KOPT-K1 (cell line): Measurements from ENCODE around the gene ITPR1.

Source experiments
- H3K27ac ChIP-seq: fragments of 200-600 bp; sonication (generic); 2 replicates; pipeline ENCODE4 v1.5.1; 2016; ENCODE audit warnings: antibody characterized with exemption, mild to moderate bottlenecking, low read depth, low read length; ENCODE audit not compliant: poor library complexity, severe bottlenecking
- H3K36me3 ChIP-seq: fragments of 200-600 bp; sonication (generic); 2 replicates; pipeline ENCODE4 v1.5.1; 2017; ENCODE audit warnings: antibody characterized with exemption, mild to moderate bottlenecking, low read length, moderate library complexity; ENCODE audit not compliant: insufficient read depth
- H3K9me3 ChIP-seq: fragments of 200-600 bp; sonication (generic); 2 replicates; pipeline ENCODE4 v1.5.1; 2017; ENCODE audit warnings: antibody characterized with exemption, low read length, mild to moderate bottlenecking; ENCODE audit not compliant: insufficient read depth, poor library complexity, severe bottlenecking

Gene ITPR1

GRCh38 chr3:4768521-4768920, 275.4 kb downstream of the ITPR1 start:
- Histone ChIP-seq H3K27ac (no peak overlapping the region), H3K36me3 (no peaks in the 10 kb centered on the region), H3K9me3 (peaks cover 11% of the 10 kb centered on the region)

GRCh38 chr3:4770561-4770960, 277.4 kb downstream of the ITPR1 start:
- Histone ChIP-seq H3K9me3 (peaks cover 11% of the 10 kb centered on the region), H3K36me3 (no peaks in the 10 kb centered on the region), H3K27ac (no peak overlapping the region)

DNA sequence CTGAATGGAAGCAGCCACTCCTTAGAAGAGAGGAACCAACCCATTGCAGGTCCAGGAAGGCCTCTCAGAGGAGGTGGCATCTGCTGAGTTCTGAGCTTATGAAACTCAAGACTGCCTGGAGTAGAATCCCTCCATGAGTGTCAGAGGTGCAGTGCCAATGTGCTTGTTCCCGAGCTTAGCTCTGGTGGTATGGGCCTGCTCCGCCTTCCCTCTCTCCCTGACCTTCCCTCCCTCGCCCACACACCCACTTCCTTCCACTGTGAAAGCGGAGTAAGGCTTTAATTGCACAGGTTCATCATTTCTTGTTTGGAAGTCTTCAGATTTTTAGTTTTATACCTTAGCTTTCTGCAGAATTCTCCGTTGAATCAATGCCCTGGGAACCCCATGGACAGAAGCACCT, 278.1 kb downstream of the ITPR1 start:
- peaks cover 5% of the 10 kb centered on the region for H3K9me3 ChIP-seq
- no peak overlapping the region for H3K27ac ChIP-seq
- no peaks in the 10 kb centered on the region for H3K36me3 ChIP-seq

DNA sequence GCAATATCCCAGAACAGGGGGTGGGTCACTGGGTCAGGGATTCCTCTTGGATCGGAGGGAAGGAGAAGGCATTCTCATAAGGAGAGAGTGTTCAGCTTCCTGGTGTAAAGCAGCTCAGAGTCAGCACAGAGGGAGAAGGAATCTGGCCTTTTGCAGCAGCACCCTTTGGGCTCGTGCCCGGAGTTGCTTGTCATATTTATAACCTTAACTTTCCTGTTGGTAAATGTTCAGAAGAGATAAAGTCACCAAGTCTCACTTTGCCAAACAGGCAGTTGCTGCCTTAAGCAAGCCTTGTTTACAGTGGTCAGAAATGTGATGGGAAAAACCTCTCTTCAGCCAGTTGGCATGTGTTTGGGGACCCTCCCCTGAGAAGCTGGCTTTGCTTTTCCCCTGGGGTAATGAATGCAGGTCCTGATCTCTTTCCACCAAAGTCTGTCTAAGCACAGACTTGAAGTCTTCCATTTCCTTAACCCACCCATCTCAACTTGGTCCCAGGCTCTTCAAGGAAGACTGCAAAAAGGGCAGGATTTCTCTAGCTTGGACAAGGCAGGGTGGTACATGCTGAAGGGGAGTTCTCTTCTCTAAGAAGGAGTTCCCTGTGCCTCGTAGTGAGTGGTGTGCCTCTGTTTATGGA, 279.1 kb downstream of the ITPR1 start:
- Histone ChIP-seq H3K36me3 (no peaks in the 10 kb centered on the region), H3K9me3 (no peaks in the 10 kb centered on the region), H3K27ac (no peak overlapping the region)

DNA sequence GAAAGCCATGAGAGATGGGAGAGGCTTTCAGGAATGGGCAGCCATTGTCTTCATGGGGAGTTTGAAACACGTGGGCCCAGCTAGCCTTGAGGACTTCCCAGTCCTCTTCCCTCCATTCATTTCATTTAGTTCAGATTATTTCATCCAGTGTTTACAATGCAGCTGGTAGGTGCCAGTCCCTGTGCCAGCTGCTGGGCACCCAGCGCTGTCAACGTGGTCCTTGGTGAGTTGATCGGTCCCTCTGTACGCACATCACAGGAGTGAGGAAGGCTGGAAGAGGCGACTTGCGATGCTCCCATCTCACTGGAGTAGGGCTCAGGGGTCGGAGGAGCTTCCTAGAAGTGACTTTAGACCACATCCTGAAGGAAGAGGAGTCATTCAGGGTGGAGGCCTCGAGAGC, 279.7 kb downstream of the ITPR1 start:
- Histone ChIP-seq H3K36me3 (no peaks in the 10 kb centered on the region), H3K9me3 (no peaks in the 10 kb centered on the region), H3K27ac (no peak overlapping the region)

DNA sequence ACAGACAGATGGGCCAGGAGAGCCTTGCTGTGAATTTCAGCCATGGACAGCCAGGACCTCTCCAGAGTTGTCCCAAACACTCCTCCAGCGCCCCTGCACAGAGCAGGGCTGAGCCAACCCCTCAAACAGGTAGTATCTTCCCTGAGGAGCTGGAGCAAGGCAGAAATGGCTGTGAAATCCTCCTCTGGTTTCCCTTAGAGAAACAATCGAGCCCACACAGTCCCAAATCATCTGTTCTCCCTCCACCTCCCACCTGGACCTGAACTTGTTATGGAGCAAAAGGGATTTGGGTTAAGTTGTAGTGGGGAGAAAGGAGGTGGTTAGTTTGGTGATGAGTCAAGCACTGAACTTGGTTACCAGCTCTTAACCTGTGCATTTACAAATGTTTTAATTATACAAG, 280.4 kb downstream of the ITPR1 start:
- Histone ChIP-seq H3K36me3 (no peaks in the 10 kb centered on the region), H3K27ac (no peak overlapping the region), H3K9me3 (no peaks in the 10 kb centered on the region)

GRCh38 chr3:4774531-4774930, 281.4 kb downstream of the ITPR1 start:
- Histone ChIP-seq H3K9me3 (no peaks in the 10 kb centered on the region), H3K36me3 (no peaks in the 10 kb centered on the region), H3K27ac (no peak overlapping the region)

GRCh38 chr3:4776399-4776979, 283.3 kb downstream of the ITPR1 start:
- Histone ChIP-seq H3K27ac (no peak overlapping the region), H3K36me3 (no peaks in the 10 kb centered on the region), H3K9me3 (no peaks in the 10 kb centered on the region)

DNA sequence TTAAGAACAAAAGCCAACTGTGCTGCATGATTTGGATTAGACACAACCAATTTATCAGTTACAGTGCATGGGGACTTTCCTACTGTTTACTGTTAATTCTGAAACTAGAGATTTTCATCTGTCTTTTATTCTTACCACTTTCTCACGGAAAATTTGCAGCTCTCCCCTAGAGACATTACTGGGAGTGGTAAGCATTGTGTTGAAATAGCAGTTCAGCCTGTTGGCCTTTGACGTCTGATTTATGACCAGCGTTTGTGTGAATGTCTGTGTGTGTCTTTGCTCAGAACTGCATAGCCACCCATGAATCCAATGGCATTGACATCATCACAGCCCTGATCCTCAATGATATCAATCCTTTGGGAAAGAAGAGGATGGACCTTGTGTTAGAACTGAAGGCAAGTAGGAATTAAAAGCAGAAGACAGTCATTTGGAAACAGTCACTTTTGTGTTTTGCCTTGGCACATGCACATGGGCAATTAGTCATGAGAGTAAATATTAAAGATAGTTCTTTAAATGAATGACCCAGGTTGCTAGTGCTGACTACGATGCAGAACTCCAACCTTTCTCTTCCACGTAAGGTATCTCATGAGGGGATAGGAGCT, 283.9 kb downstream of the ITPR1 start:
- Histone ChIP-seq H3K9me3 (no peaks in the 10 kb centered on the region), H3K27ac (no peak overlapping the region), H3K36me3 (no peaks in the 10 kb centered on the region)

DNA sequence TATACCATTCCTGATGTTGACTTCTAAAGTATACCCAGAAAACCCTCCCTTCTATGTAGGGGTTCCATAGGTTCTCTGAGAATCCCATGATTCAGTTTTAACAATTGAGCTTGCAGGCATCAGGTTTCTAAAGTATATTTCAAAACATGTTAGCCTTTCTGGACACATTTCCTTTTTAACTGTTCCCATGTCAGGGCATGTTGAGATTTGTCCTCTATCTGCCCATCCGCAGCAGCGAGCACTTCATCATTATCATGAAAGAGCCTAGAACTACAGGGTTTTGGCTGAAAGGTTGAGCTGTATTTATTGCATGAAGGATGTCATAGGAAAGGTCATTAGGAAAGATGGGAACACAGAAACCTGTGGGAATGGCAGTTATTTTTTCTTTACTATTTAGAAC, 285.0 kb downstream of the ITPR1 start:
- Histone ChIP-seq H3K27ac (no peak overlapping the region), H3K36me3 (no peaks in the 10 kb centered on the region; the same call in 1 of the 2 replicates)

GRCh38 chr3:4778740-4779139, 285.6 kb downstream of the ITPR1 start:
- Histone ChIP-seq H3K9me3 (no peaks in the 10 kb centered on the region), H3K36me3 (peaks cover 5% of the 10 kb centered on the region; the same call in 1 of the 2 replicates), H3K27ac (no peak overlapping the region)

More for the DNA sequence above, 285.0 kb downstream of the ITPR1 start:
- H3K9me3 ChIP-seq = no peaks in the 10 kb centered on the region

GRCh38 chr3:4780545-4780957, 287.4 kb downstream of the ITPR1 start:
- H3K36me3 ChIP-seq = peaks cover 10% of the 10 kb centered on the region; the same call in 1 of the 2 replicates
- H3K27ac ChIP-seq = no peak overlapping the region
- no peaks in the 10 kb centered on the region for H3K9me3 ChIP-seq

DNA sequence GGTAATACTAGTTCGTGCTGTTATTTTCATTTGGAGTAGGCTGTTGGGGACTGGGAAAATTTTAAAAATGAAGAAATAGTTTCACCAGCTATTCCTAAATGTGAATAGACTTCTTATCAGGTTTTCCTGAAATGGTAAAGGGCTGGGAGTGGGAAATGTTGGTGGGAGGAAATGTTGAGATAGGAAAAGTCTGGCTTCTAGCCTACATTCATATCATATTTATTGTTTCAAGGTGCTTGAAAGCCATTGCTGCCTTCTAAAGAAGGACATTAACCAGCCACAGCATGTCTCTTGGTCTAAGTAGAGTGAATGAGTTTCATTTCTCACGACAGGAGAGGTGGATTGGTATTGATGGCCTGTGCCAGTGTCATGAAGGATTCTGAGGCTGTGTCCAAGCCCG, 288.9 kb downstream of the ITPR1 start:
- Histone ChIP-seq H3K36me3 (peaks cover 10% of the 10 kb centered on the region; the same call in 1 of the 2 replicates), H3K9me3 (no peaks in the 10 kb centered on the region), H3K27ac (no peak overlapping the region)

DNA sequence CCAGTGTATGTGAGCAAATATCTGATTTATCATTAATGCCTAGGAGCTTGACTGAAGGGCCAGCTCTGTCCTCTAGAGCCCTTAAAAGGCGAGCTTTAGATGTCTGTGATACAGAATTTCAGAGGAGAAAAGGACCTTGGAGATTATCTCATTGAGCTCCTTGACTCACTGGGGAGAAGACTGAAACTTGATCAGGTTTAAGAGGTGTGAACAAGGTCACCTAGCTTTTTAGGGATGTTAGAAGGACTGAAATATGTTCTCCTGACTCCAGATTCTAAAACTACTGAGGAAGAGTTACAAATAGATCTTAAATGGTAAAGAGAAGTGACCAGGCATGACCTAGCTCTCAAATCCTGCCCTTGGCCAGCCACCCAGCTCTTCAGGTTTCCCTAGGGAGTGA, 292.4 kb downstream of the ITPR1 start:
- H3K36me3 ChIP-seq = peaks cover 23% of the 10 kb centered on the region; the same call in 1 of the 2 replicates
- H3K9me3 ChIP-seq = no peaks in the 10 kb centered on the region
- H3K27ac ChIP-seq = no peak overlapping the region

- no peaks in the 10 kb centered on the region for H3K9me3 ChIP-seq
- no peak overlapping the region for H3K27ac ChIP-seq
- H3K36me3 ChIP-seq = peaks cover 32% of the 10 kb centered on the region; the same call in 1 of the 2 replicates
Observed at GRCh38 chr3:4786431-4786830, 293.3 kb downstream of the ITPR1 start.

- peaks cover 26% of the 10 kb centered on the region; the same call in 1 of the 2 replicates for H3K36me3 ChIP-seq
- H3K9me3 ChIP-seq = no peaks in the 10 kb centered on the region
- H3K27ac ChIP-seq = no peak overlapping the region
Observed at GRCh38 chr3:4791358-4791757, 298.2 kb downstream of the ITPR1 start.
